K562 (cell line): Measurements from ENCODE around the gene SLC34A3. TPM values are rescaled to one million over a fixed set of nuclear protein-coding genes. Genes with fewer than 3 reads are reported as not detected.

Experiments used
- BACH1 ChIP-seq: fragments of 200-800 bp; sonication (Bioruptor generic); IDR thresholded peaks from 2 replicates; pipeline ENCODE4 v1.6.1; 2016; ENCODE audit warnings: missing genetic modification characterization, missing compliant biosample characterization
- BRD9 ChIP-seq: fragments of 450-650 bp; IDR thresholded peaks from 2 replicates; pipeline ENCODE4 v1.6.1; 2018; ENCODE audit warnings: low read depth; ENCODE audit not compliant: partially characterized antibody
- EP400 ChIP-seq: fragments of 450-650 bp; IDR thresholded peaks from 2 replicates; pipeline ENCODE4 v1.6.1; 2017; ENCODE audit warnings: antibody characterized with exemption, mild to moderate bottlenecking, moderate library complexity
- ESRRA ChIP-seq: fragments of 450-650 bp; IDR thresholded peaks from 2 replicates; pipeline ENCODE4 v1.6.1; 2014; ENCODE audit warnings: low read depth, mild to moderate bottlenecking, moderate library complexity, borderline replicate concordance
- FOXP4 ChIP-seq: sonication (generic); formaldehyde crosslinking; IDR thresholded peaks from 2 replicates; pipeline ENCODE4 v1.8.0; 2022; ENCODE audit warnings: mild to moderate bottlenecking, missing genetic modification reagents, borderline replicate concordance
- GATA2 ChIP-seq: sonication (generic); formaldehyde crosslinking; IDR thresholded peaks from 2 replicates; pipeline ENCODE4 v1.4.0; 2020; ENCODE audit warnings: mild to moderate bottlenecking, missing genetic modification reagents
- HNRNPLL ChIP-seq: fragments of 200-400 bp; formaldehyde crosslinking; IDR thresholded peaks from 2 replicates; pipeline ENCODE4 v1.6.1; 2017; ENCODE audit warnings: low read length, low read depth, mild to moderate bottlenecking; ENCODE audit not compliant: poor library complexity, severe bottlenecking
- ID3 ChIP-seq, 2 experiments: fragments of 250-450 bp in 1 of 2; fragments of 450-650 bp in 1 of 2; sonication (Bioruptor Pico) in 1 of 2; IDR thresholded peaks; 2 replicates each; pipeline versions ENCODE4 v1.6.1 to v1.8.0; 2016 to 2021; ENCODE audit warnings: mild to moderate bottlenecking in 2 of 2, moderate library complexity in 2 of 2, missing compliant biosample characterization in 1 of 2, missing genetic modification characterization in 1 of 2
- KAT8 ChIP-seq: fragments of 450-650 bp; IDR thresholded peaks from 2 replicates; pipeline ENCODE4 v1.6.1; 2016; ENCODE audit warnings: low read depth, mild to moderate bottlenecking
- MITF ChIP-seq: IDR thresholded peaks from 2 replicates; pipeline ENCODE4 v1.6.1; 2014; ENCODE audit warnings: antibody characterized with exemption
- NEUROD1 ChIP-seq: fragments of 150-350 bp; IDR thresholded peaks from 2 replicates; pipeline ENCODE4 v1.6.1; 2014; ENCODE audit warnings: borderline replicate concordance, low read length, low read depth; ENCODE audit not compliant: partially characterized antibody
- RUNX1 ChIP-seq: sonication (generic); IDR thresholded peaks from 2 replicates; pipeline ENCODE4 v1.6.1; 2016; ENCODE audit warnings: antibody characterized with exemption, low read depth
- YBX1 ChIP-seq: fragments of 450-650 bp; IDR thresholded peaks from 2 replicates; pipeline ENCODE4 v1.7.1; 2016; ENCODE audit warnings: mild to moderate bottlenecking
- ZBTB1 ChIP-seq: sonication (generic); formaldehyde crosslinking; IDR thresholded peaks from 2 replicates; pipeline ENCODE4 v1.8.1; 2023; ENCODE audit warnings: missing genetic modification reagents, low read depth, mild to moderate bottlenecking, borderline replicate concordance
- ZNF354B ChIP-seq: fragments of 250-450 bp; sonication (Bioruptor Pico); IDR thresholded peaks from 2 replicates; pipeline ENCODE4 v1.4.0; 2020
- ZNF75A ChIP-seq: fragments of 450-650 bp; formaldehyde crosslinking; IDR thresholded peaks from 2 replicates; pipeline ENCODE4 v1.4.0; 2020; ENCODE audit warnings: mild to moderate bottlenecking
- polyA plus RNA-seq, 8 experiments: library from polyadenylated mRNA; depleted of rRNA in 4 of 8; stranded (reverse) in 5 of 8; unstranded in 3 of 8; fragments of >200 nt; fragmentation: Nextera tagmentation in 2 of 8; fragmentation: Illumina TruSeq in 1 of 8; extraction: Ambion mirVana in 2 of 8; extraction: Trizol in 1 of 8; gene quantifications; 2 replicates each; pipeline versions ENCODE4 v1.2.1 to v1.2.3, GENCODE V29; 2011 to 2014; ENCODE audit warnings: inconsistent platforms in 1 of 8, missing spikeins in 1 of 8
- total RNA-seq, 7 experiments: library from RNA; depleted of rRNA in 6 of 7; stranded (reverse); fragments of >200 nt in 6 of 7; fragmentation: Illumina TruSeq in 2 of 7; extraction: Trizol in 2 of 7; gene quantifications; 2 replicates each; pipeline versions ENCODE4 v1.2.1 to v1.2.3, GENCODE V29; 2011 to 2021; ENCODE audit warnings: low replicate concordance in 1 of 7
- TF ChIP-seq, protein P1 (sequence below): sonication (generic); formaldehyde crosslinking; IDR thresholded peaks from 2 replicates; pipeline ENCODE4 v1.8.1; 2022; ENCODE audit warnings: missing genetic modification reagents
- TF ChIP-seq, protein P2 (sequence below): fragments of 450-650 bp; formaldehyde crosslinking; IDR thresholded peaks from 2 replicates; pipeline ENCODE4 v1.4.0; 2022; ENCODE audit warnings: mild to moderate bottlenecking, moderate library complexity
- TF ChIP-seq, protein P3 (sequence below): fragments of 450-650 bp; IDR thresholded peaks from 2 replicates; pipeline ENCODE4 v1.7.1; 2018; ENCODE audit warnings: mild to moderate bottlenecking, low read depth; ENCODE audit not compliant: partially characterized antibody

The SLC34A3 gene
- total and polyA plus RNA-seq, 9 of the 15 experiments (the other 6 are each of a cell fraction or from before 2014, with no cell fraction given), result not detected

GRCh38 chr9:137240841-137241489 is 10.3 kb downstream of the SLC34A3 start, which contains the start of gene TUBB4B (continued):
- TF ChIP-seq NEUROD1, result peak; percentile 100
- peak; percentile 72; the same call in 1 of the 2 replicates for TF ChIP-seq FOXP4 (CRISPR knock-in tag)
- no peak for TF ChIP-seq BRD9
- no peak for TF ChIP-seq GATA2 (CRISPR knock-in tag)
- TF ChIP-seq ZBTB1 (CRISPR knock-in tag), result peak; percentile 82; the same call in 1 of the 2 replicates
- no peak for TF ChIP-seq BACH1 (tag)
- TF ChIP-seq KAT8, result no peak
- TF ChIP-seq, protein P1, sequence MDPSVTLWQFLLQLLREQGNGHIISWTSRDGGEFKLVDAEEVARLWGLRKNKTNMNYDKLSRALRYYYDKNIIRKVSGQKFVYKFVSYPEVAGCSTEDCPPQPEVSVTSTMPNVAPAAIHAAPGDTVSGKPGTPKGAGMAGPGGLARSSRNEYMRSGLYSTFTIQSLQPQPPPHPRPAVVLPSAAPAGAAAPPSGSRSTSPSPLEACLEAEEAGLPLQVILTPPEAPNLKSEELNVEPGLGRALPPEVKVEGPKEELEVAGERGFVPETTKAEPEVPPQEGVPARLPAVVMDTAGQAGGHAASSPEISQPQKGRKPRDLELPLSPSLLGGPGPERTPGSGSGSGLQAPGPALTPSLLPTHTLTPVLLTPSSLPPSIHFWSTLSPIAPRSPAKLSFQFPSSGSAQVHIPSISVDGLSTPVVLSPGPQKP (CRISPR knock-in tag), result no peak
- no peak for TF ChIP-seq ZNF354B (CRISPR knock-in tag)
- 0 out of 2 replicates have a peak, but pooled peaks have one; percentile 12 for TF ChIP-seq MITF
- TF ChIP-seq, protein P2, sequence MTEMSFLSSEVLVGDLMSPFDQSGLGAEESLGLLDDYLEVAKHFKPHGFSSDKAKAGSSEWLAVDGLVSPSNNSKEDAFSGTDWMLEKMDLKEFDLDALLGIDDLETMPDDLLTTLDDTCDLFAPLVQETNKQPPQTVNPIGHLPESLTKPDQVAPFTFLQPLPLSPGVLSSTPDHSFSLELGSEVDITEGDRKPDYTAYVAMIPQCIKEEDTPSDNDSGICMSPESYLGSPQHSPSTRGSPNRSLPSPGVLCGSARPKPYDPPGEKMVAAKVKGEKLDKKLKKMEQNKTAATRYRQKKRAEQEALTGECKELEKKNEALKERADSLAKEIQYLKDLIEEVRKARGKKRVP (CRISPR knock-in tag), result no peak
- TF ChIP-seq RUNX1, result no peak
- TF ChIP-seq, protein P3, sequence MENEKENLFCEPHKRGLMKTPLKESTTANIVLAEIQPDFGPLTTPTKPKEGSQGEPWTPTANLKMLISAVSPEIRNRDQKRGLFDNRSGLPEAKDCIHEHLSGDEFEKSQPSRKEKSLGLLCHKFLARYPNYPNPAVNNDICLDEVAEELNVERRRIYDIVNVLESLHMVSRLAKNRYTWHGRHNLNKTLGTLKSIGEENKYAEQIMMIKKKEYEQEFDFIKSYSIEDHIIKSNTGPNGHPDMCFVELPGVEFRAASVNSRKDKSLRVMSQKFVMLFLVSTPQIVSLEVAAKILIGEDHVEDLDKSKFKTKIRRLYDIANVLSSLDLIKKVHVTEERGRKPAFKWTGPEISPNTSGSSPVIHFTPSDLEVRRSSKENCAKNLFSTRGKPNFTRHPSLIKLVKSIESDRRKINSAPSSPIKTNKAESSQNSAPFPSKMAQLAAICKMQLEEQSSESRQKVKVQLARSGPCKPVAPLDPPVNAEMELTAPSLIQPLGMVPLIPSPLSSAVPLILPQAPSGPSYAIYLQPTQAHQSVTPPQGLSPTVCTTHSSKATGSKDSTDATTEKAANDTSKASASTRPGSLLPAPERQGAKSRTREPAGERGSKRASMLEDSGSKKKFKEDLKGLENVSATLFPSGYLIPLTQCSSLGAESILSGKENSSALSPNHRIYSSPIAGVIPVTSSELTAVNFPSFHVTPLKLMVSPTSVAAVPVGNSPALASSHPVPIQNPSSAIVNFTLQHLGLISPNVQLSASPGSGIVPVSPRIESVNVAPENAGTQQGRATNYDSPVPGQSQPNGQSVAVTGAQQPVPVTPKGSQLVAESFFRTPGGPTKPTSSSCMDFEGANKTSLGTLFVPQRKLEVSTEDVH, result no peak
- TF ChIP-seq ID3 (CRISPR knock-in tag; IDR thresholded peaks at IDR 0.05), result no peak
- TF ChIP-seq ID3 (tag; IDR thresholded peaks at IDR 0.05), result peak; percentile 66
- peak; percentile 89 for TF ChIP-seq HNRNPLL
- no peak for TF ChIP-seq YBX1
- TF ChIP-seq EP400, result no peak
- TF ChIP-seq ZNF75A, result no peak
- peak; percentile 26; the same call in 1 of the 2 replicates for TF ChIP-seq ESRRA
